HEK293 (cell line): ENCODE results near the gene ARID3B.

Experiments used
- BCL11A ChIP-seq: fragments of 450-650 bp; formaldehyde crosslinking; IDR thresholded peaks from 2 replicates; pipeline ENCODE4 v1.5.1; 2016; ENCODE audit warnings: low read depth, missing biosample characterization, missing genetic modification characterization
- CTCF ChIP-seq: fragments of 450-650 bp; formaldehyde crosslinking; IDR thresholded peaks from 2 replicates; pipeline ENCODE4 v1.5.1; 2016; ENCODE audit warnings: missing biosample characterization, missing genetic modification characterization
- SETDB1 ChIP-seq: IDR thresholded peaks from one replicate; pipeline ENCODE4 v1.6.1; 2017; ENCODE audit warnings: mild to moderate bottlenecking, low read length, moderate library complexity, mixed read lengths; ENCODE audit not compliant: insufficient read length
- ZNF621 ChIP-seq: fragments of 450-650 bp; formaldehyde crosslinking; IDR thresholded peaks from 2 replicates; pipeline ENCODE4 v1.5.1; 2017; ENCODE audit warnings: missing biosample characterization, missing genetic modification characterization
- ZNF792 ChIP-seq: fragments of 450-650 bp; formaldehyde crosslinking; IDR thresholded peaks from 2 replicates; pipeline ENCODE4 v1.5.1; 2016; ENCODE audit warnings: missing biosample characterization, missing genetic modification characterization
- TF ChIP-seq, protein P1 (sequence below): fragments of 450-650 bp; formaldehyde crosslinking; IDR thresholded peaks from 2 replicates; pipeline ENCODE4 v1.5.1; 2016; ENCODE audit warnings: missing biosample characterization, missing genetic modification characterization
- TF ChIP-seq, protein P2 (sequence below): fragments of 450-650 bp; formaldehyde crosslinking; optimal IDR thresholded peaks from 2 replicates; pipeline ENCODE3; 2016; ENCODE audit warnings: missing biosample characterization, mild to moderate bottlenecking, missing genetic modification characterization
- TF ChIP-seq, protein P3 (sequence below): fragments of 450-650 bp; IDR thresholded peaks from 2 replicates; pipeline ENCODE4 v1.5.1; 2018; ENCODE audit warnings: missing biosample characterization, mild to moderate bottlenecking, missing genetic modification characterization

DNA sequence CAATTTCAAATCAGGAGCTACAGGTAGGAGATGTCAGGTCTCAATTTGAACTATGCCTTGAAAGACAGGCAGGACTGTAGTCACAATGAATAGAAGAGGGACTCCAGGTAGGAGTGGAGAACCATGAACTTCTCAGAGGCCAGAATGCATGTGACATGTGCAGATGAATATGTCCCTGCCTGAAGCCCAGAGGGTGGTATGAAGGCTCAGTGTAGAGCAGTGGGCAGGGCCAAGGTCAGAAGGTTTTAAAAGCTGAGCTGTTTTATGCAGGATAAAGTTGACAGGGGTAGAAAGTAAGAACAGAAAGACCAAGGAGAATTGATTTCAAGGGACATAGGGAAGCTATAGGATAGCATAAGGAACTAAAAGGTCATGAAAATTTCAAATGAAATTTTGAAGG, 105.5 kb downstream of the ARID3B start:
- TF ChIP-seq, protein P1, sequence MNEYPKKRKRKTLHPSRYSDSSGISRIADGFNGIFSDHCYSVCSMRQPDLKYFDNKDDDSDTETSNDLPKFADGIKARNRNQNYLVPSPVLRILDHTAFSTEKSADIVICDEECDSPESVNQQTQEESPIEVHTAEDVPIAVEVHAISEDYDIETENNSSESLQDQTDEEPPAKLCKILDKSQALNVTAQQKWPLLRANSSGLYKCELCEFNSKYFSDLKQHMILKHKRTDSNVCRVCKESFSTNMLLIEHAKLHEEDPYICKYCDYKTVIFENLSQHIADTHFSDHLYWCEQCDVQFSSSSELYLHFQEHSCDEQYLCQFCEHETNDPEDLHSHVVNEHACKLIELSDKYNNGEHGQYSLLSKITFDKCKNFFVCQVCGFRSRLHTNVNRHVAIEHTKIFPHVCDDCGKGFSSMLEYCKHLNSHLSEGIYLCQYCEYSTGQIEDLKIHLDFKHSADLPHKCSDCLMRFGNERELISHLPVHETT (tag by site-specific recombination), result no peak
- TF ChIP-seq CTCF (tag by site-specific recombination) (no peak), ZNF792 (tag by site-specific recombination) (no peak), SETDB1 (no peak), BCL11A (tag by site-specific recombination) (no peak), ZNF621 (tag by site-specific recombination) (no peak)
- TF ChIP-seq, protein P2, sequence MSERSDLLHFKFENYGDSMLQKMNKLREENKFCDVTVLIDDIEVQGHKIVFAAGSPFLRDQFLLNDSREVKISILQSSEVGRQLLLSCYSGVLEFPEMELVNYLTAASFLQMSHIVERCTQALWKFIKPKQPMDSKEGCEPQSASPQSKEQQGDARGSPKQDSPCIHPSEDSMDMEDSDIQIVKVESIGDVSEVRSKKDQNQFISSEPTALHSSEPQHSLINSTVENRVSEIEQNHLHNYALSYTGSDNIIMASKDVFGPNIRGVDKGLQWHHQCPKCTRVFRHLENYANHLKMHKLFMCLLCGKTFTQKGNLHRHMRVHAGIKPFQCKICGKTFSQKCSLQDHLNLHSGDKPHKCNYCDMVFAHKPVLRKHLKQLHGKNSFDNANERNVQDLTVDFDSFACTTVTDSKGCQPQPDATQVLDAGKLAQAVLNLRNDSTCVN (tag by site-specific recombination), result no peak
- TF ChIP-seq, protein P3, sequence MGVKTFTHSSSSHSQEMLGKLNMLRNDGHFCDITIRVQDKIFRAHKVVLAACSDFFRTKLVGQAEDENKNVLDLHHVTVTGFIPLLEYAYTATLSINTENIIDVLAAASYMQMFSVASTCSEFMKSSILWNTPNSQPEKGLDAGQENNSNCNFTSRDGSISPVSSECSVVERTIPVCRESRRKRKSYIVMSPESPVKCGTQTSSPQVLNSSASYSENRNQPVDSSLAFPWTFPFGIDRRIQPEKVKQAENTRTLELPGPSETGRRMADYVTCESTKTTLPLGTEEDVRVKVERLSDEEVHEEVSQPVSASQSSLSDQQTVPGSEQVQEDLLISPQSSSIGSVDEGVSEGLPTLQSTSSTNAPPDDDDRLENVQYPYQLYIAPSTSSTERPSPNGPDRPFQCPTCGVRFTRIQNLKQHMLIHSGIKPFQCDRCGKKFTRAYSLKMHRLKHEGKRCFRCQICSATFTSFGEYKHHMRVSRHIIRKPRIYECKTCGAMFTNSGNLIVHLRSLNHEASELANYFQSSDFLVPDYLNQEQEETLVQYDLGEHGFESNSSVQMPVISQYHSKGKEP (tag by site-specific recombination), result no peak
